Measurements from ENCODE around the gene RAB5IF.
A peak's percentile ranks its signal among the peaks of the same experiment; 100 is the strongest.
"Not testable (repeated sequence)": the region's sequence is repeated elsewhere in the genome, so short reads cannot be mapped to it uniquely, and the experiment has no call there.

The RAB5IF gene

DNA sequence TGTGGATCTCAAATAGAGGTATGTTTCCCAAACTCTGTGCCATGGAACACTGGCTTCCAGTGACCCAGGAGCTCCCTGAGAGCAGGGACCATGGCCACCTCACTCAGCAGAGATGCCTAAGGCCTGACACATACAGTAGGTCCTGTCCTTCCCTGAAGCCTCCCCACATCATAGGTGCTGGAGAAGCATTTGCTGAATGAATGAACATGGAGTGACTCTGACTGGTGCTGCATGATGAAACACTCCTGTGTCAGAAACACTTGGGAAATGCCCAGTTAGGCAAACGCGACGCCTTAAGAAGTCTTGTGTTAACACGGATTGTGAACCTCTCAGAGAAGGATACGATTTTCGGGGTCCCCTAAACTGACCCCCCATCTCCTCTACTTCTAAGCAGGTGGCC, 26.1 kb downstream of the RAB5IF start:
- DNase-seq, result peak; percentile 44

GRCh38 chr20:36632147-36632486, 26.5 kb downstream of the RAB5IF start:
- no peak for DNase-seq

- no peak for DNase-seq
Observed at GRCh38 chr20:36632487-36633284, 27.1 kb downstream of the RAB5IF start.

DNA sequence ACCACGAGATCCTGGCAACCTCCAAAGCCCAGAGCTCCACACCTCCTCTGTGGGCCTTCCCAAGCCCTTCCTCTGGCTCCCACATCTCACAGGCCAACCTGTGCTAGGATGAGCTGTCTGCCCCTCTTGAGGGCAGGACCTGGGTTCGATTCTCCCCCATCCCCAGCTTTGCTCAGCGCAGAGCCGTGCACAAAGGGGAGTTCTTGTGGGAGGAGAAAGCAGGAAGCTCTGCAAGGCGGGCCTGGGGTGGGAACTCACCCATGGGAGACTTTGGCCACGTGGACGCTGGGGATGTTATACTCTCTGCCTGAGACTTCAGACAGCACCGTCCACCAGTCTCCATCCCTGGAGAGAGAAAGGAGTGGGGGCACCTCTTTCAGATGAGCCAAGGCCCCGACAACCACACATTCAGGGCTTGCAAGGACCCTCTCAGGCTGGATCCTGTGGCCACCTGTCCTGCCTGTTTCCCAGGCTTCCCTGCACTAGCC, 27.8 kb downstream of the RAB5IF start:
- no peak for DNase-seq

DNA sequence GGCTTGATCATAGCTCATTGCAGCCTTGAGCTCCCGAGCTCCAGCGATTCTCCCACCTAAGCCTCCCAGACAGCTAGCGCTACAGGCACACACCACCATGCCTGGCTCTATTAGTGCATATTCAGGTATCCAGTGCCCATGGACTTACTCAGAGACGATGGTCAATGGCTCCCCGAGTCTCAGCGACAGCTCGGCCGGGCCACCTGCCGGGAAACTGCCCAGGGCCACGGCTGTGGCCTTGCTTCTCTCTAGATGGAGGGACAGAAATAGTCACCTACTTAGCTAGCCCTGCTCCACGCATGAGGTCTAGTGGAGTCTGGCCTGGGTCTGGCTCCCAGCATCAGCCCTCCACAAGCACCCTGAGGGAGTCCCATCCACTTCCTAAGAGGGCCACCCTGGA, 28.8 kb downstream of the RAB5IF start:
- no peak for DNase-seq

GRCh38 chr20:36638876-36639400, 33.4 kb downstream of the RAB5IF start:
- not testable (repeated sequence) for DNase-seq

DNA sequence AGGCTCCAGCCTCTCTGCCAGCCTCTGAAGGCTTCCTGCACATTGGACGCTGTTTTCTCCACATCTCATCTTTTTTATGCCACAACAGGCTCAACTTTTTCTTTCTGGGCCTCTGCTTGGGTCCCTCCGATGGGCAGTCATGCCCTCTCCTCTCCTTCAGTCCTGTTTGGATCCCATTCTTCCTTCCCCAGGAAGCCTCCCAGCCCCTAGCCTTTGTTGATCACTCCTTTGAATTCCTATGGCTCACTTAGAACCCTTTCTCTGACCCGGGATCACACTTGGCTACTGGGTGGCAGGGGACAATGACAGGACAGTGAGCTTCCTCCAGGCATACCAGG, 35.9 kb downstream of the RAB5IF start:
- DNase-seq, result no peak

- no peak for DNase-seq
Observed at GRCh38 chr20:36642136-36642535, 36.6 kb downstream of the RAB5IF start.

DNA sequence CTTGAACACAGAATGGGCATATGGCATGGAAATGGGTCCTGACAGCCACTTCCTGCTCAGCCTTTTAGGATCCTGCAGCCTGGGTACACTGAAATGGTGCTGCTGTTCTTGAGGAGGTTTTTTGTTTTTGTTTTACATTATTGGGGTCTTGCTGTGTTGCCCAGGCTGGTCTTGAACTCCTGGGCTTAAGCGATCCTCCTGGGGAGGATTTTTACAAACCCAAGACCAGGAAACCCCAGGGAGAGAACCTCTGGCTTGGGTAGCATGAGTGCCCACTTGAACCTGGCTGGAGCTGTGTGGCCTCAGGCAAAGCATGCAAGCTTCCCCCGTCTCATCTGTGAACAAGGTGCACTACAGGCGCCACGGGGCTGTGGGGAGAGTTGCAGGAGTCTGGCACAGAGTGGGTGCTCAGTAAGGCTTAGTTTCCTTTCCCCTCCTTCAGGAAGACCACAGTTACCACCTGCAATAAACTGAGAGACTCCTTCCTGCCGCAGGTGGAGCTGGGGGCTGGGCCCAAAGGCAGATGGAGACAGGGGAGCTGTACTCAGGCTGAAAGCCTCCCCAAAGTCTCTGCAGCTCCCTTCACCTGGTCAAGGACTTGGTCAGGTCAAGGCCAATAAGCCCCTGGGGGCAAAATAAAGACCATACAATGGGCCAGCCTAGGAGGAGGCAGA, 38.6 kb downstream of the RAB5IF start:
- DNase-seq, result no peak

DNA sequence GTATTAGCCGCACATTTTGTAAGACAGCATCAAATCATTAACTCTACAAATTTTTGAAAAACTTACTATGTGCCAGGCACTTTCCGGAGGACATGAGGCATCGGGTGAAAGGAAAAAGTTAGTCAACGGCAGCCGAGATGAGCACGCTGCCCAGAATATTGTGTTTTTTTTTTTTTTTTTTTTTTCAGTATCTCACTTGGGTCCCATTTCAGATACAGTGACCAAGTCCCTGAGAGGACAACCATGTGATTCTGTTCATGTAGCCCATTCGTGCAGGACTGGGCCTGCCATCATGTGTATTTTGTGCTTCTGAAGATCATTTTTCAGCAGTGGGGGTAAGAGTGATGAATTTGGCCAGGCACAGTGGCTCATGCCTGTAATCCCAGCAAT, 39.1 kb downstream of the RAB5IF start:
- no peak for DNase-seq

- DNase-seq, result no peak
Observed at GRCh38 chr20:36645353-36645752, 39.8 kb downstream of the RAB5IF start.

DNA sequence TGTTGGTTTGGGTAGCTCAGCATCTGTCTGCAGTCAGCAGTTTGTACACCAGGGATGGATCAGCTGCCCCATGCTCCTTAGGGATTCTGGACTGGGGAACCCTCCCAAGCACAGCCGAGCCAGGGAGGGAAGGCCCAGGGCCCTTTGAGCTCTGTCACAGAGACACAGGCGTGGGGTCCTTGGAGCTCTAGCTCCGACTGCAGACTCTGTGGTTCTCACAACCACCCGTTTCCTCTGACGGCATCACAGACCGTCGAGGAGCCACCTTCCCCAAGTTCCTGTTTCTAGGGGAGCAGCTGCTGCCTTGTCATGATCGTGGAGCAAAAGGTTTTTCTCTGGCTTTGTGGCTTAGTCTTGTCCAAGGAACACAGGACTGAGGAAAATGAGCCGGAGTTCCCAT, 40.4 kb downstream of the RAB5IF start, which contains the start of gene SLA2:
Gene SLA2 (minus strand): TSS at position 199 of the 400 bp plus-strand sequence. CDS start 4,861 bp downstream, outside the sequence.
- DNase-seq, result no peak

GRCh38 chr20:36646678-36647077, 41.1 kb downstream of the RAB5IF start:
- no peak for DNase-seq

GRCh38 chr20:36647196-36648121, 41.9 kb downstream of the RAB5IF start:
- DNase-seq, result no peak

GRCh38 chr20:36653456-36653855, 47.9 kb downstream of the RAB5IF start:
- DNase-seq, result no peak

DNA sequence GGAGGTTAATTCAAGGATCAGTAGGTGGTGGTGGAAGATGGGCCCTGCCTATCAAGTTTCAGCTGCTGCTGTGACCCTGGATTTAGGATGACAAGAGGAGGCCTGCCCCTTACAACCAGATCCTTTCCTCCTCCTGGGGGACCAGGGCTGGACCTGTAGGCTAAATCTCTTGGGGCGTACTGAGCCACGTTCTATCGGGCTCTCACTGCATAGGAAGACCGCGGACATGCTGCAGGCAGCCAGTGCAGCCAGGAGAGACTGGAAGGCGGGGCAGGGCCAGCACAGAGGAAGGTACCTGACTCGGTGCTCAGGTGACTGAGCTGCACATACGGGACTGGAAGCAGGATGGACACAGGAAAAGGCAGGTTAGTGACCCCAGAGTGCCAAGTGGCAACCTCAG, 48.9 kb downstream of the RAB5IF start:
- DNase-seq, result no peak

- no peak for DNase-seq
Observed at GRCh38 chr20:36655004-36655403, 49.4 kb downstream of the RAB5IF start.

- no peak for DNase-seq
Observed at GRCh38 chr20:36656733-36657132, 51.2 kb downstream of the RAB5IF start.

DNA sequence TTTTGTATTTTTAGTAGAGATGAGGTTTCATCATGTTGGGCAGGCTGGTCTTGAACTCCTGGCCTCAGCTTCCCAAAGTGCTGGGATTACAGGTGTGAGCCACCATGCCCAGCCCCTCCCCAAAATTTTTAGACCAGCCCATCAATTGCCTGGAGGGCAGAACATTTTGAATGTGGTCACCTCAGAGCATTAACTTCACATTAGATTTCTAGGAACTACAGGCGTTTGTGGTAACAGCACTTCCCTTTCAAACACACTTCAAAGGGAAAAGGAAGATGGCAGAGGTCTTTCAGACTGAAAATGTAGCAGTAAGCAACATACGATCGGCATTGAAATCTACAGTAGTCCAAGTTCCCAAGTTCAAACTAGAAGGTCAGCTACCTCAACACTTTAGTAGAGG, 52.7 kb downstream of the RAB5IF start:
- no peak for DNase-seq
